Stimulated activated CD8-positive, alpha-beta memory T cell treated with anti-CD3 and anti-CD28 coated beads, Interleukin-15, amount 100 ng/mL, for 24 hours (primary cell): ENCODE data around the gene SLC32A1.

Source experiments
- DNase-seq: peaks from one replicate; pipeline ENCODE4 v3.0.0-alpha.2; 2020; ENCODE audit warnings: low read depth

SLC32A1 gene

GRCh38 chr20:38755324-38755910, 31.1 kb downstream of the SLC32A1 start:
- no peak for DNase-seq

DNA sequence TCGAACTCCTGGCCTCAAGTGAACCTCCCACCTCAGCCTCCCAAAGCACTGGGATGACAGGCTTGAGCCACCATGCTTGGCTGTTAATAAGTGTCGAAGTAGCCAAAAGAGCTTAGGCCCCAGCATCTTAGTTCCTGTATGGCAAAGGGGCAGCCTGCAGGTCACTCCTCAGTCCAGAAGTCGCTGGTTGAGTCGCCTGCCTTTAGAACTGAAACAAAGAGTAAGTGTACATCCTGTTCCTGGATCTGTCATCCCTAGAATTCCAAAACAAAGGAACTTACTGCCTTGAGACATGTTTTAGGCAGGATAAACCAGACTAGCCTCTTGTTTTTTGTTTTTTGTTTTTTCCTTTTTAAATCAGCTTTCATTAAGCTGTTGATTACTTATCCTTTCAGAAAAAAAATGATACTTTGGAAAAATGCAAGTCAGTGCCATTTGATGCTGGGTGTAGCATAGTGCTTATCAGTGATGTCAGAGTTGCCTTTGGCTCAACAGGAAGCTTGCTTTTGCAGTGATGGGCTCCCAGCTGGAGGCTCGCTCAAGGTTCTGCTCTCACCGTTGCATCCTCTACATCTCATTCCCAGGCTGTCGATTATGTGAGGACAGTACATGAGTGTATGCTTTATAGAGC, 33.0 kb downstream of the SLC32A1 start:
- no peak for DNase-seq

- no peak for DNase-seq
These were observed 34.8 kb downstream of the SLC32A1 start for GRCh38 chr20:38759106-38759505.

DNA sequence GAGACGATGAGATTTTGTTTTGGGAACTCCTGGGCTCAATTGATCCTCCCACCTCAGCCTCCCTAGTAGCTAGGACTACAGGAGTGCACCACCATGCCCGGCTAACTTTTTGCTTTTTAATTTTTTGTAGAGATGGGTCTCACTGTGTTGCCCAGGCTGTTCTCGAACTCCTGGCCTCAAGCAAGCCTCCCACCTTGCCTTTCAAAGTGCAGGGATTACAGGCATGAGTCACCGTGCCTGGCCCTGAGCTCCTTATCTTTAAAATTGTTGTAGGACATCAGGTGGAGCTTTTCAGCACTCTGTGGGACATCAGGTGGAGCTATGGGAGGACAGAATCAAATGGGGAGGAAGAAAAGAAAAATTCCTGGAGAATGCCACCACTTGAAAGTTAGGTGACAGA, 36.7 kb downstream of the SLC32A1 start:
- DNase-seq = no peak

GRCh38 chr20:38762174-38762573, 37.9 kb downstream of the SLC32A1 start:
- no peak for DNase-seq

GRCh38 chr20:38763616-38764015, 39.3 kb downstream of the SLC32A1 start:
- no peak for DNase-seq

DNA sequence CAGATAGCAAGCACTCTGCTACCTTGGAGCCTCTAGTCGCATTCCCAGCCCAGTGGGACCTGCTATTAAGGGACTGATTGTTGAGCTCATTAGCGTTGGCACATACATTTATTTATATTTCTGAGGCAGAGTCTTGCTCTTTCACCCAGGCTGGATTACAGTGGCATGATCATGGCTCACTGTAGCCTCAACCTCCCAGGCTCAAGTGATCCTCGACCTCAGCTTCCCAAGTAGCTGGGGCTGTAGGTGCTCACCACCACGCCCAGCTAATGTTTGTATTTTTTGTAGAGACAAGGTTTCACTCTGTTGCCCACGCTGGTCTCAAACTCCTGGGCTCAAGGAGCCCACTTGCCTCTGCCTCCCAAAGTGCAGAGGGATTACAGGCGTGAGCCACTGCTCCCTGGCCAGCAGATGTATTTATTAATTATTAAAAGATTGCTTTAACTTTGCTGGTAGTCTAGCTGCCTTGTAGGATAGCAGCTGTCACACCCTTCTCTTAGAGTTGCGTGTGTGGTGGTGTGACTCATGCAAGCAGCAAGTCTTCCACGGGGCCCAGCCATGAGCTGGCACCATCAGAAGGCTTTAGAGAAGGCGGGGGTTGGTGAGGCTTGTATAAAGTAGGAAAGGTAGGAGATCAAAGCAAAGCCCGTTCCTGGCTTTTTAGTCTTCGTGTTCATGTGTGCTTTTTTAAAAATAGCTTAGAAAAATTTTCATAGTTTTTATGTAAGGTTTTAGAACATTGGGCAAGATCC, 40.5 kb downstream of the SLC32A1 start:
- no peak for DNase-seq

DNA sequence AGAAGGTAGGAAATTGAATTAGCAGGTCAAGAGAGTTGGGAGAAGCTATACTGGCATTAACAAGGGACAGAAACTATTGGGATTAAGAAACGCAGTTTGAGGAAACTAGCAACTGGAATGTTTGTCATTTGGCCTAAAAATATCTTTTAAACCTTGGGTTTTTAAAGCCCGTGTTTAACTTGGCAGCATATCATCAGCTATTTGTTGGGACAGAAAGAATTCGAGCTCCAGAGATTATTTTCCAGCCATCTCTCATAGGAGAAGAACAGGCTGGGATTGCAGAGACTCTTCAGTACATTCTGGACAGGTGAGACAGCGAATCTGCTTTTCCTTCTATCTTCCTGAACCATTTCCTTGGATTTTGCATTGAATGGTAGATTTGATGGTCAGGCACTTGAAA, 41.8 kb downstream of the SLC32A1 start:
- DNase-seq = no peak

GRCh38 chr20:38769376-38770295, 45.4 kb downstream of the SLC32A1 start:
- DNase-seq = no peak

DNA sequence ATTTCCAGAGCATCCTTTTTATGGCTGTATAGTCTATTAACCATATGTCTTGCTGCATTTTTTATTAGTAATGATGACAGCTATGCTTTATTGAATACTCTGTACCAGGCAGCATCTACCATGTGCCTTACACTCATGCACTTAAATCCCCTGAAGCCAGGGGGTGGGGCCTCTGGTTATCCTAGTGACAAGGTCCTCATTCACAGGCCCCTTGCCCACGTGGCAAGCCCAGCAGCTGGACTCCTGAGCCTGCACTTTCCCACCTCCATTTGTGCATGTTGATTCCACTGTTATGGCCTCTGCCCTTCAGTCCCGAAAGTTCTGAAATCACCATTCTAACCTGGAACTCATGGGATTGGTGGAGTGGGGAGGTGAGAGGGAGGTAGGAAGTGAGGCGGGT, 46.3 kb downstream of the SLC32A1 start:
- DNase-seq = no peak

DNA sequence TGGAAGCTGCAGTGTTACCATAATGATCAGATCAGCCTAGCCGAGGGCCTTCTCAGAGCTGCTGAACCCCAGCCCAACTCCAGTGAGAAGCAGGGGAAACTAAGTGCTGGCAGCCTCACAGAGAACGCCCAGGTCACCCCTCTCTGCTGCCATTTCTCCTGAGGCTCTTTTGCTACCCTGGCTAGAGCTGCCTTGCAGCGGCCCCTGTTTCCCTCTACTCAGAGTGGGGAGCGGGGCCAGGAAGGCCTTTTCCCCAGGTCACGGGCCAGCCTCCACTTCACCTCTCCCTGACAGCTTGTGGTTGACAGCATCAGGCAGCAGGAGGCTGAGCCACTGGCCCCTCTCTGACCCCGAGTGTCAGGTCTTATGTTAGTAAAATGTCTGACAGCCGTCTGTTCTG, 46.7 kb downstream of the SLC32A1 start:
- DNase-seq = no peak

DNA sequence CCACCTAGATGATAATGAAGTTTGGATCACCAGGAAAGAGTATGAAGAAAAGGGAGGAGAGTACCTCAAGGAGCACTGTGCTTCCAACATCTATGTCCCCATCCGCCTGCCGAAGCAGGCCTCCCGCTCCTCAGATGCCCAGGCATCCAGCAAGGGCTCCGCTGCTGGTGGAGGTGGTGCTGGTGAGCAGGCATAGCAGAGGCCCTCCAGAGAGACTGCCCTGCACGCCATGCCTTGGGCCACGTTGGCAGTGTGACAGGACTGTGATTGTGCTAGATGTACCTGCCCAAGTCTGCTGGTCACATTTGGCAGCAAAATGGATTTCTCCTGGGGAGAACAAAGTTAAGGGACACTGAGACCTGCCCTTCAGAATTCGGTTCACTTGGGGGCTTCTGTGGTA, 47.3 kb downstream of the SLC32A1 start:
- DNase-seq = no peak

DNA sequence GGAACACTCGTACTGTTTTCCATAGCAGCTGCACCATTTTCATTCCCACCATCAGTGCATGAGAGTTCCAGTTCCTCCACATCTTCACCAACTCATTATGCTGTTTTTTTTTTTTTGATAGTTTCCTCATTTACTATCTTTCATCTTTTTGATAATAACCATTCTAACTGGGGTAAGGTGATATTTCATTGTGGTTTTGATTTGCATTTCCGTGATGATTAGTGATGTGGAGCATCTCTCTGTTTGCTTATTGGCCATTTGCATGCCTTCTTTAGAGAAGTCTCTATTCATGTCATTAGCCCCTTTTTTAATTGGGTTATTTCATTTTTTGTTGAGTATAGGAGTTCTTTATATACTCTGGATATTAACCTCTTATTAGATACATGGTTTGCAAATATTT, 49.9 kb downstream of the SLC32A1 start:
- no peak for DNase-seq

DNA sequence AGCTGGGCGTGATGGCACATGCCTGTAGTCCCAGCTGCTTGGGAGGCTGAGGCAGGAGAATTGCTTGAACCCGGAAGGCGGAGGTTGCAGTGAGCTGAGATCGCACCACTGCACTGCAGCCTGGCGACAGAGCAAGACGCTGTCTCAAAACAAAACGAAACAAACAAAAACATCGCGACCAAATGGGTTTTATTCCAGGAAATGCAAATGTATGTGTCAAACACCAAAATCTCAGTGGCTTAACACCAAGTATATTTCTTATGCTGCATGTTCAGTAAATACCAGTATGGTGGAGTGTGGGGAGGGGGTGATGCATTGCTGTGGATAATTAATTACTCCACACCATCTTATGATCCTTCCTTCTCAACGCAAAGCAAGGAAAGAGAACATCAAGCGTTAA, 52.1 kb downstream of the SLC32A1 start:
- DNase-seq = no peak
